Endothelial cell of umbilical vein (primary cell): ENCODE results near the gene GAL3ST3. TPM values are rescaled to one million over a fixed set of nuclear protein-coding genes. Genes with fewer than 3 reads are reported as not detected.

Experiments
- BruUV-seq: library from RNA; stranded (reverse); fragments of 400-500 nt; replicated peaks from 2 replicates; lab custom pipeline; 2021; lab: Mats Ljungman, UMichigan
- CTCF ChIA-PET: fragments of 300-600, 350-600 bp; sonication (Branson Sonifier 250); formaldehyde crosslinking; loops from one replicate; lab custom pipeline; 2021; ENCODE audit warnings: antibody characterized with exemption, inconsistent platforms; lab: Charles Lee
- POLR2A ChIA-PET: fragments of 300-600, 350-600 bp; sonication (Branson Sonifier 250); formaldehyde crosslinking; loops from one replicate; lab custom pipeline; 2021; ENCODE audit warnings: antibody characterized with exemption, inconsistent platforms; lab: Charles Lee
- DNase-seq: peaks from one replicate; pipeline ENCODE4 v3.0.0-alpha.2; 2011; ENCODE audit warnings: low read depth, low spot score
- FAIRE-seq: peaks from 2 replicates; lab custom pipeline; 2011; peaks lifted over from hg19 to GRCh38; lab: Jason Lieb, UNC
- H2AFZ ChIP-seq: 2 replicates; pipeline ENCODE4 v1.6.0; 2012; ENCODE audit warnings: low read depth, low read length, control low read depth, inconsistent platforms
- H3K27ac ChIP-seq: 2 replicates; pipeline ENCODE4 v1.5.1; 2011; ENCODE audit warnings: low read depth, mild to moderate bottlenecking, control low read depth, low read length, moderate library complexity; ENCODE audit not compliant: insufficient read depth
- H3K27me3 ChIP-seq, 2 experiments: 2 replicates each; pipeline versions ENCODE4 v1.6.0 to v1.6.1; 2011; ENCODE audit warnings: low read length in 2 of 2, mixed read lengths in 1 of 2; ENCODE audit not compliant: control insufficient read depth in 2 of 2, insufficient read depth in 2 of 2
- H3K36me3 ChIP-seq, 2 experiments: 2 replicates in 1 of 2; 3 replicates in 1 of 2; pipeline ENCODE4 v1.5.1; 2011; ENCODE audit warnings: low read length in 2 of 2, mild to moderate bottlenecking in 1 of 2, moderate library complexity in 1 of 2; ENCODE audit not compliant: control insufficient read depth in 2 of 2, insufficient read depth in 2 of 2; ENCODE audit errors: extremely low read depth in 1 of 2
- H3K4me1 ChIP-seq: 3 replicates; pipeline ENCODE4 v1.5.1; 2011; ENCODE audit warnings: mild to moderate bottlenecking, low read length; ENCODE audit not compliant: control insufficient read depth, insufficient read depth; ENCODE audit errors: extremely low read depth
- H3K4me2 ChIP-seq: 2 replicates; pipeline ENCODE4 v1.6.1; 2011; ENCODE audit warnings: low read length, control low read depth, mixed read lengths; ENCODE audit not compliant: insufficient read depth
- H3K4me3 ChIP-seq, 3 experiments: fragments of 200-600 bp in 1 of 3; sonication (generic), shearing (Covaris generic) in 1 of 3; replicated peaks in 1 of 3; 2 replicates each; pipeline ENCODE4 v1.5.1; 2011 to 2016; ENCODE audit warnings: control low read depth in 3 of 3, low read length in 3 of 3, mild to moderate bottlenecking in 2 of 3, inconsistent platforms in 1 of 3, low read depth in 1 of 3, moderate library complexity in 1 of 3; ENCODE audit not compliant: insufficient read depth in 1 of 3
- H3K79me2 ChIP-seq: 2 replicates; pipeline ENCODE4 v1.6.0; 2012; ENCODE audit warnings: low read length, inconsistent platforms; ENCODE audit not compliant: control insufficient read depth, insufficient read depth
- H3K9ac ChIP-seq: replicated peaks from 2 replicates; pipeline ENCODE3; 2011; ENCODE audit warnings: low read length, control low read depth; ENCODE audit not compliant: insufficient read depth; ENCODE audit errors: extremely low read depth
- H3K9me1 ChIP-seq: replicated peaks from 3 replicates; pipeline ENCODE4 v1.6.0; 2011; ENCODE audit warnings: mild to moderate bottlenecking, low read length; ENCODE audit not compliant: control insufficient read depth, insufficient read depth; ENCODE audit errors: extremely low read depth
- H3K9me3 ChIP-seq: replicated peaks from 2 replicates; pipeline ENCODE4 v1.5.1; 2012; ENCODE audit warnings: low read length, inconsistent platforms; ENCODE audit not compliant: control insufficient read depth, insufficient read depth
- H4K20me1 ChIP-seq: replicated peaks from 2 replicates; pipeline ENCODE3; 2011; ENCODE audit warnings: mild to moderate bottlenecking, low read length; ENCODE audit not compliant: control insufficient read depth, insufficient read depth; ENCODE audit errors: extremely low read depth
- EZH2 ChIP-seq: IDR thresholded peaks from 2 replicates; pipeline ENCODE4 v1.6.1; 2012; ENCODE audit warnings: borderline replicate concordance, low read depth, mild to moderate bottlenecking, moderate library complexity, low read length, inconsistent platforms; ENCODE audit not compliant: severe bottlenecking
- FOS ChIP-seq: IDR thresholded peaks from 2 replicates; pipeline ENCODE4 v1.6.1; 2011; ENCODE audit warnings: mild to moderate bottlenecking, low read length, moderate library complexity, borderline replicate concordance; ENCODE audit not compliant: insufficient read depth
- GATA2 ChIP-seq: IDR thresholded peaks from 2 replicates; pipeline ENCODE4 v1.7.0; 2011; ENCODE audit warnings: low read depth, mild to moderate bottlenecking, moderate library complexity, mixed read lengths, low read length; ENCODE audit not compliant: insufficient read length, insufficient read depth
- JUN ChIP-seq: IDR thresholded peaks from 2 replicates; pipeline ENCODE4 v1.6.1; 2011; ENCODE audit warnings: borderline replicate concordance, low read depth; ENCODE audit not compliant: insufficient read length, insufficient read depth
- MAX ChIP-seq: IDR thresholded peaks from 2 replicates; pipeline ENCODE4 v1.6.1; 2011; ENCODE audit not compliant: insufficient read depth, insufficient read length
- MYC ChIP-seq: IDR thresholded peaks from one replicate; pipeline ENCODE4 v1.6.1; 2011; ENCODE audit warnings: mild to moderate bottlenecking, low read depth, low read length
- POLR2A ChIP-seq: IDR thresholded peaks from 2 replicates; pipeline ENCODE4 v1.6.1; 2012; ENCODE audit warnings: low read depth, mild to moderate bottlenecking, control low read depth, low read length
- POLR2AphosphoS5 ChIP-seq: IDR thresholded peaks from 2 replicates; pipeline ENCODE4 v1.6.1; 2012; ENCODE audit warnings: low read depth, mild to moderate bottlenecking, control low read depth, low read length, moderate library complexity; ENCODE audit not compliant: insufficient read depth
- dilution Hi-C: fragments of 300-500 bp; cut with MboI; formaldehyde crosslinking; loops from one replicate; pipeline ENCODE4 v1.15.0; 2019; ENCODE audit warnings: low sequenced_read_pairs; ENCODE audit not compliant: extremely low pct_ligation_motif_present
- intact Hi-C: fragments of 100-400 bp; cut with micrococcal nuclease; formaldehyde crosslinking; loops from one replicate; pipeline ENCODE4 v1.10.0; 2022
- polyA plus RNA-seq, 4 experiments: library from polyadenylated mRNA; depleted of rRNA in 3 of 4; stranded (reverse) in 3 of 4; unstranded in 1 of 4; fragments of >200 nt; gene quantifications; 2 replicates each; pipeline versions ENCODE4 v1.2.1 to v1.2.3, GENCODE V29; 2011 to 2012; ENCODE audit warnings: missing spikeins in 1 of 4
- total RNA-seq: library from RNA; stranded (reverse); gene quantifications from 2 replicates; pipeline ENCODE4 v1.2.3, GENCODE V29; 2021
- TF ChIP-seq, protein P1 (sequence below), 2 donors: IDR thresholded peaks; 1 replicate in 1 of 2; 2 replicates in 1 of 2; pipeline ENCODE4 v1.5.1; 2011; ENCODE audit warnings: low read length in 2 of 2, mild to moderate bottlenecking in 2 of 2, moderate library complexity in 2 of 2, control low read depth in 1 of 2, inconsistent platforms in 1 of 2, low read depth in 1 of 2; ENCODE audit not compliant: insufficient read depth in 1 of 2; ENCODE audit errors: extremely low read depth in 1 of 2

The GAL3ST3 gene
- total and polyA plus RNA-seq, 2 donors (not counting 3 experiments of a cell fraction or from before 2014, with no cell fraction given): 0.15 TPM; not detected in 1

- Histone ChIP-seq H3K36me3 (peaks cover 12 to 24% of the 10 kb centered on the region in 2 experiments), H3K4me2 (peak overlapping the region; percentile 82), H3K4me1 (peaks cover 9% of the 10 kb centered on the region), H3K9me3 (no peaks in the 10 kb centered on the region), H3K4me3 (peak overlapping the region; percentile 68 to 88 (median 82)), H3K9ac (peak overlapping the region; percentile 74), H3K27me3 (no peaks in the 10 kb centered on the region), H3K27ac (peak overlapping the region; percentile 66), H3K79me2 (peaks cover 38% of the 10 kb centered on the region), H2AFZ (peak overlapping the region; percentile 22), H4K20me1 (no peaks in the 10 kb centered on the region), H3K9me1 (no peaks in the 10 kb centered on the region)
- TF ChIP-seq FOS: no peak
- peak; percentile 65 for TF ChIP-seq POLR2AphosphoS5
- TF ChIP-seq GATA2: no peak
- TF ChIP-seq POLR2A: peak; percentile 68
- CTCF ChIA-PET: interaction anchor here (0.7 to 1.9 kb wide), 8 partner anchors 10 to 223 kb away, joined by 3 to 14 read pairs (median 4); partner anchors contain the start of gene FIBP
- FAIRE-seq (no peak), DNase-seq (no peak)
- intact Hi-C loops (loop anchor here (1.0 to 2.0 kb wide), 6 partner anchors 19 to 144 kb away; partner anchors contain the start of genes C11orf68, CFL1, DRAP1 and SART1), dilution Hi-C loops (no loop called here)
- POLR2A ChIA-PET: interaction anchor here (0.7 to 1.5 kb wide), 4 partner anchors 20 to 340 kb away, joined by 3 to 5 read pairs (median 4); partner anchors contain the start of genes CCDC85B and RELA
- no TSS peak for BruUV-seq
These were observed 46.2 kb downstream of the GAL3ST3 start for GRCh38 chr11:66002648-66003225.

- peaks cover 9% of the 10 kb centered on the region for H3K4me1 ChIP-seq
- H3K9me3 ChIP-seq: no peaks in the 10 kb centered on the region
- H3K27ac ChIP-seq: peak within 1 kb of the TSS; percentile 66
- ChIA-PET CTCF (interaction anchor here (0.7 to 1.9 kb wide), 8 partner anchors 11 to 222 kb away, joined by 3 to 14 read pairs (median 4); partner anchors contain the start of gene FIBP), POLR2A (interaction anchor here (0.7 to 1.5 kb wide), 3 partner anchors 20 to 111 kb away, joined by 3 to 5 read pairs (median 3); partner anchors contain the start of gene CCDC85B)
- H3K9ac ChIP-seq: peak within 1 kb of the TSS; percentile 74
- H3K79me2 ChIP-seq: peaks cover 38% of the 10 kb centered on the region
- peaks cover 16 to 29% of the 10 kb centered on the region in 2 experiments for H3K36me3 ChIP-seq
- no peak for TF ChIP-seq FOS
- TF ChIP-seq, protein P1, sequence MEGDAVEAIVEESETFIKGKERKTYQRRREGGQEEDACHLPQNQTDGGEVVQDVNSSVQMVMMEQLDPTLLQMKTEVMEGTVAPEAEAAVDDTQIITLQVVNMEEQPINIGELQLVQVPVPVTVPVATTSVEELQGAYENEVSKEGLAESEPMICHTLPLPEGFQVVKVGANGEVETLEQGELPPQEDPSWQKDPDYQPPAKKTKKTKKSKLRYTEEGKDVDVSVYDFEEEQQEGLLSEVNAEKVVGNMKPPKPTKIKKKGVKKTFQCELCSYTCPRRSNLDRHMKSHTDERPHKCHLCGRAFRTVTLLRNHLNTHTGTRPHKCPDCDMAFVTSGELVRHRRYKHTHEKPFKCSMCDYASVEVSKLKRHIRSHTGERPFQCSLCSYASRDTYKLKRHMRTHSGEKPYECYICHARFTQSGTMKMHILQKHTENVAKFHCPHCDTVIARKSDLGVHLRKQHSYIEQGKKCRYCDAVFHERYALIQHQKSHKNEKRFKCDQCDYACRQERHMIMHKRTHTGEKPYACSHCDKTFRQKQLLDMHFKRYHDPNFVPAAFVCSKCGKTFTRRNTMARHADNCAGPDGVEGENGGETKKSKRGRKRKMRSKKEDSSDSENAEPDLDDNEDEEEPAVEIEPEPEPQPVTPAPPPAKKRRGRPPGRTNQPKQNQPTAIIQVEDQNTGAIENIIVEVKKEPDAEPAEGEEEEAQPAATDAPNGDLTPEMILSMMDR (IDR thresholded peaks at IDR 0.05; ENCODE audit: extremely low read depth in 1 of 2, insufficient read depth in 1 of 2, low read depth in 1 of 2, low read length in 2 of 2): no peak
- TF ChIP-seq JUN: no peak
- TF ChIP-seq POLR2A: peak; percentile 93
- TF ChIP-seq EZH2: no peak
- TF ChIP-seq MAX: peak; percentile 2
- TF ChIP-seq POLR2AphosphoS5: peak; percentile 53
- TF ChIP-seq MYC: peak; percentile 60
- TF ChIP-seq GATA2: no peak
- H2AFZ ChIP-seq: peak within 1 kb of the TSS; percentile 22
- DNase-seq: peak; percentile 98
- peak within 1 kb of the TSS; percentile 68 to 88 (median 82) for H3K4me3 ChIP-seq
- no peaks in the 10 kb centered on the region for H3K27me3 ChIP-seq
- dilution Hi-C loops: no loop called here
- intact Hi-C loops: loop anchor here (1.0 to 2.0 kb wide), 6 partner anchors 19 to 144 kb away; partner anchors contain the start of genes C11orf68, CFL1, DRAP1 and SART1
- peak within 1 kb of the TSS; percentile 82 for H3K4me2 ChIP-seq
- H3K9me1 ChIP-seq: no peaks in the 10 kb centered on the region
- BruUV-seq: no TSS peak
- FAIRE-seq: peak; percentile 95
- H4K20me1 ChIP-seq: no peaks in the 10 kb centered on the region
These were observed 46.9 kb downstream of the GAL3ST3 start, which contains the start of the genes BANF1 and EIF1AD for GRCh38 chr11:66001942-66002647. BANF1 (plus strand) TSS chr11:66002503; CDS start chr11:66003251, 748 bp downstream. EIF1AD (minus strand) TSS chr11:66002157; CDS start chr11:66000389, 1,768 bp downstream.
